ENCODE measurements around the gene TDRD9. TPM values are rescaled to one million over a fixed set of nuclear protein-coding genes. Genes with fewer than 3 reads are reported as not detected.
A peak's percentile ranks its signal among the peaks of the same experiment; 100 is the strongest.

Gene TDRD9
- total RNA-seq, 5 donors from 2014 or later (not counting 1 experiment from before 2014, with no cell fraction given) = 0.43 to 1.3 (median 0.56) TPM

- H3K4me1 Mint-ChIP-seq = peaks cover 25 to 27% (median 27%) of the 10 kb centered on the region in 3 donors
- H3K36me3 ChIP-seq (ENCODE audit: control insufficient read depth in 2 of 2, extremely low read depth in 1 of 2, insufficient read depth in 1 of 2, low read length in 1 of 2) = peaks cover 3 to 21% of the 10 kb centered on the region in 2 donors
- peak overlapping the region in 2 of 3 donors; percentile 8 to 64 for H3K4me3 Mint-ChIP-seq
- ATAC-seq (replicated peaks in 1 of 4) (peak; percentile 76 to 84 (median 80)), DNase-seq (peak in 32 of 35 experiments; percentile 12 to 74 (median 48))
- peaks cover 4 to 5% of the 10 kb centered on the region in 2 donors for H3K27me3 Mint-ChIP-seq
- H3K27ac ChIP-seq (ENCODE audit: low read length) = peak overlapping the region; percentile 72
- no peak overlapping the region for H3K4me3 ChIP-seq (ENCODE audit: control insufficient read depth in 1 of 2, extremely low read depth in 1 of 2, low read length in 1 of 2)
- peaks cover 17% of the 10 kb centered on the region for H3K36me3 Mint-ChIP-seq
- ChIA-PET CTCF (interaction anchor here (0.7 to 4.8 kb wide), 2 partner anchors 100 to 721 kb away, joined by 5 to 51 read pairs; no protein-coding TSS in a partner anchor), POLR2A (interaction anchor here in 1 of 2 donors (0.6 kb wide), 2 partner anchors 133 to 516 kb away, joined by 3 read pairs; no protein-coding TSS in a partner anchor)
- H3K9me3 ChIP-seq = no peaks in the 10 kb centered on the region
- peak overlapping the region; percentile 74 to 80 for H3K27ac Mint-ChIP-seq
- no peaks in the 10 kb centered on the region for H3K9me3 Mint-ChIP-seq
- WGBS (ENCODE audit: insufficient coverage) = no CpG with 5 or more reads among the region's 4 CpGs
- peaks cover 7 to 22% of the 10 kb centered on the region in 2 experiments for H3K4me1 ChIP-seq (ENCODE audit: control insufficient read depth in 1 of 2, extremely low read depth in 1 of 2, insufficient read depth in 2 of 2, low read length in 2 of 2)
- H3K27me3 ChIP-seq (replicated peaks in 1 of 2; ENCODE audit: control insufficient read depth in 2 of 2, extremely low read depth in 1 of 2, insufficient read depth in 2 of 2, low read length in 1 of 2) = peaks cover 0 to 4% of the 10 kb centered on the region in 2 experiments
Observed at GRCh38 chr14:103908580-103908979, 19.7 kb upstream of the TDRD9 start.

GRCh38 chr14:103909531-103910261 lies 18.6 kb upstream of the TDRD9 start:
- ChIA-PET POLR2A (no interaction called here), CTCF (interaction anchor here (0.5 to 4.8 kb wide), 9 partner anchors 8 to 535 kb away, joined by 3 to 51 read pairs (median 7); a partner anchor contains a TSS)
- Mint-ChIP-seq H3K27ac (peak overlapping the region; percentile 83 to 84), H3K4me1 (peaks cover 25 to 27% (median 27%) of the 10 kb centered on the region in 3 donors), H3K27me3 (peaks cover 0 to 4% of the 10 kb centered on the region in 2 donors), H3K9me3 (no peaks in the 10 kb centered on the region), H3K36me3 (peaks cover 23% of the 10 kb centered on the region), H3K4me3 (peak overlapping the region; percentile 59 to 70 (median 64))
- Histone ChIP-seq H3K4me3 (ENCODE audit: control insufficient read depth in 1 of 2, extremely low read depth in 1 of 2, low read length in 1 of 2) (peak overlapping the region; percentile 14 to 52), H3K4me1 (ENCODE audit: control insufficient read depth in 1 of 2, extremely low read depth in 1 of 2, insufficient read depth in 2 of 2, low read length in 2 of 2) (peaks cover 7 to 22% of the 10 kb centered on the region in 2 experiments), H3K9me3 (no peaks in the 10 kb centered on the region), H3K36me3 (ENCODE audit: control insufficient read depth in 2 of 2, extremely low read depth in 1 of 2, insufficient read depth in 1 of 2, low read length in 1 of 2) (peaks cover 3 to 32% of the 10 kb centered on the region in 2 donors), H3K27me3 (replicated peaks in 1 of 2; ENCODE audit: control insufficient read depth in 2 of 2, extremely low read depth in 1 of 2, insufficient read depth in 2 of 2, low read length in 1 of 2) (peaks cover 0 to 4% of the 10 kb centered on the region in 2 experiments), H3K27ac (ENCODE audit: low read length) (peak overlapping the region; percentile 14)
- no peak for DNase-seq
- 84% methylated on average over 12 of the region's 26 CpGs for WGBS (ENCODE audit: insufficient coverage)
- ATAC-seq (replicated peaks in 1 of 4) = no peak

GRCh38 chr14:103910262-103910935 lies 17.9 kb upstream of the TDRD9 start:
- H3K27ac ChIP-seq (ENCODE audit: low read length) = no peak overlapping the region
- ChIA-PET CTCF (interaction anchor here (0.5 to 4.8 kb wide), 11 partner anchors 9 to 536 kb away, joined by 3 to 51 read pairs (median 5); a partner anchor contains a TSS), POLR2A (interaction anchor here in 1 of 2 donors (0.6 kb wide), 1 partner anchor 252 kb away, joined by 3 read pairs; no protein-coding TSS in a partner anchor)
- Mint-ChIP-seq H3K36me3 (peaks cover 27% of the 10 kb centered on the region), H3K9me3 (no peaks in the 10 kb centered on the region), H3K27ac (peak overlapping the region; percentile 83 to 84), H3K4me3 (peak overlapping the region; percentile 59 to 70 (median 64)), H3K4me1 (peaks cover 25 to 28% (median 27%) of the 10 kb centered on the region in 3 donors), H3K27me3 (peaks cover 0 to 4% of the 10 kb centered on the region in 2 donors)
- H3K9me3 ChIP-seq = no peaks in the 10 kb centered on the region
- peaks cover 3 to 36% of the 10 kb centered on the region in 2 donors for H3K36me3 ChIP-seq (ENCODE audit: control insufficient read depth in 2 of 2, extremely low read depth in 1 of 2, insufficient read depth in 1 of 2, low read length in 1 of 2)
- 42% methylated on average over 9 of the region's 20 CpGs for WGBS (ENCODE audit: insufficient coverage)
- H3K4me1 ChIP-seq (ENCODE audit: control insufficient read depth in 1 of 2, extremely low read depth in 1 of 2, insufficient read depth in 2 of 2, low read length in 2 of 2) = peaks cover 7 to 22% of the 10 kb centered on the region in 2 experiments
- ATAC-seq (replicated peaks in 1 of 4) (peak; percentile 73 to 81 (median 78)), DNase-seq (peak; percentile 46 to 84 (median 61))
- peak overlapping the region; percentile 14 to 52 for H3K4me3 ChIP-seq (ENCODE audit: control insufficient read depth in 1 of 2, extremely low read depth in 1 of 2, low read length in 1 of 2)
- peaks cover 0 to 4% of the 10 kb centered on the region in 2 experiments for H3K27me3 ChIP-seq (replicated peaks in 1 of 2; ENCODE audit: control insufficient read depth in 2 of 2, extremely low read depth in 1 of 2, insufficient read depth in 2 of 2, low read length in 1 of 2)

- H3K4me1 Mint-ChIP-seq = peaks cover 25 to 29% (median 26%) of the 10 kb centered on the region in 3 donors
- Histone ChIP-seq H3K4me1 (ENCODE audit: control insufficient read depth in 1 of 2, extremely low read depth in 1 of 2, insufficient read depth in 2 of 2, low read length in 2 of 2) (peaks cover 7 to 18% of the 10 kb centered on the region in 2 experiments), H3K36me3 (ENCODE audit: control insufficient read depth in 2 of 2, extremely low read depth in 1 of 2, insufficient read depth in 1 of 2, low read length in 1 of 2) (peaks cover 3 to 40% of the 10 kb centered on the region in 2 donors), H3K27me3 (replicated peaks in 1 of 2; ENCODE audit: control insufficient read depth in 2 of 2, extremely low read depth in 1 of 2, insufficient read depth in 2 of 2, low read length in 1 of 2) (peaks cover 0 to 2% of the 10 kb centered on the region in 2 experiments), H3K9me3 (no peaks in the 10 kb centered on the region), H3K4me3 (ENCODE audit: control insufficient read depth in 1 of 2, extremely low read depth in 1 of 2, low read length in 1 of 2) (no peak overlapping the region), H3K27ac (ENCODE audit: low read length) (no peak overlapping the region)
- ChIA-PET POLR2A (interaction anchor here in 1 of 2 donors (0.6 kb wide), 1 partner anchor 253 kb away, joined by 3 read pairs; no protein-coding TSS in a partner anchor), CTCF (interaction anchor here (0.6 to 4.8 kb wide), 8 partner anchors 10 to 105 kb away, joined by 3 to 51 read pairs (median 8); a partner anchor contains a TSS)
- ATAC-seq (replicated peaks in 1 of 4) (no peak), DNase-seq (no peak)
- H3K9me3 Mint-ChIP-seq = no peaks in the 10 kb centered on the region
- no peak overlapping the region for H3K4me3 Mint-ChIP-seq
- WGBS (ENCODE audit: insufficient coverage) = 96% methylated on average over 4 of the region's 6 CpGs
- H3K27me3 Mint-ChIP-seq = peaks cover 0 to 2% of the 10 kb centered on the region in 2 donors
- no peak overlapping the region for H3K27ac Mint-ChIP-seq
- peaks cover 30% of the 10 kb centered on the region for H3K36me3 Mint-ChIP-seq
Observed at GRCh38 chr14:103910984-103911383, 17.3 kb upstream of the TDRD9 start.

DNA sequence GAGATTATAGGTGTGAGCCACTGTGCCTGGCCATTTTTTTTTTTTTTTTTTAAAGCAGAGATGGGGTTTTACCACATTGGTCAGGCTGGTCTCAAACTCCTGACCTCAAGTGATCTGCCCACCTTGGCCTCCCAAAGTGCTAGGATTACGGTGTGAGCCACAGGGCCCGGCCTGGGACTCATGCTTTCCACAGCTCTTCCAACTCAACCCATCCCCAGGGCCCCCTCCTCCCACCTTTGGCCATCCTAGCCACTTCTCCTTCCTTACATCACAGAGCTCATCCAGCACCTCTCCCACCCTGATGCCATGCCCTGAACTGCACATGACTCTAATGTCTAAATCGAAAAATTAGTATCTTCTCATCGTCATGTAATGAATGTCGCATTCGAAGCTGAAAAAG lies 12.6 kb upstream of the TDRD9 start:
- WGBS (ENCODE audit: insufficient coverage) = 90% methylated on average over 2 of the region's 6 CpGs
- no peak overlapping the region for H3K4me3 ChIP-seq (ENCODE audit: control insufficient read depth in 1 of 2, extremely low read depth in 1 of 2, low read length in 1 of 2)
- Mint-ChIP-seq H3K36me3 (peaks cover 27% of the 10 kb centered on the region), H3K27ac (no peak overlapping the region), H3K27me3 (no peaks in the 10 kb centered on the region), H3K4me3 (no peak overlapping the region), H3K4me1 (peaks cover 6 to 32% (median 28%) of the 10 kb centered on the region in 3 donors), H3K9me3 (no peaks in the 10 kb centered on the region)
- DNase-seq (no peak), ATAC-seq (replicated peaks in 1 of 4) (no peak)
- H3K36me3 ChIP-seq (ENCODE audit: control insufficient read depth in 2 of 2, extremely low read depth in 1 of 2, insufficient read depth in 1 of 2, low read length in 1 of 2) = peaks cover 3 to 55% of the 10 kb centered on the region in 2 donors
- no peaks in the 10 kb centered on the region for H3K27me3 ChIP-seq (replicated peaks in 1 of 2; ENCODE audit: control insufficient read depth in 2 of 2, extremely low read depth in 1 of 2, insufficient read depth in 2 of 2, low read length in 1 of 2)
- H3K9me3 ChIP-seq = no peaks in the 10 kb centered on the region
- no peak overlapping the region for H3K27ac ChIP-seq (ENCODE audit: low read length)
- ChIA-PET POLR2A (no interaction called here), CTCF (interaction anchor here in 1 of 2 donors (2.0 kb wide), 1 partner anchor 107 kb away, joined by 9 read pairs; no protein-coding TSS in a partner anchor)
- peaks cover 2 to 20% of the 10 kb centered on the region in 2 experiments for H3K4me1 ChIP-seq (ENCODE audit: control insufficient read depth in 1 of 2, extremely low read depth in 1 of 2, insufficient read depth in 2 of 2, low read length in 2 of 2)

Measured in T-cell (primary cell).